Activated gamma-delta T cell (primary cell): ENCODE measurements around the gene GDAP2.
"Not testable (repeated sequence)": the region's sequence is repeated elsewhere in the genome, so short reads cannot be mapped to it uniquely, and the experiment has no call there.

Experiments used
- DNase-seq: peaks from one replicate; lab custom pipeline; 2025; lab: John Stamatoyannopoulos, UW
- total RNA-seq, 2 donors: gene quantifications; one replicate each; lab custom pipeline; 2026; lab: John Stamatoyannopoulos, UW

Gene GDAP2
- total RNA-seq: 59.5 to 66.6 reads per million in 2 donors

- DNase-seq: peak; percentile 73
Measured at GRCh38 chr1:117929343-117930172, at the start of gene GDAP2, which contains the start of gene WDR3. TSS of gene GDAP2 (minus strand) at chr1:117929621. CDS start at chr1:117920357, 9,264 bp downstream. TSS of gene WDR3 (plus strand) at chr1:117929739. CDS start at chr1:117933320, 3,581 bp downstream.

- DNase-seq: no peak
Measured at GRCh38 chr1:117976381-117976780, 47.0 kb upstream of the GDAP2 start.

GRCh38 chr1:117971777-117972176, 42.4 kb upstream of the GDAP2 start:
- DNase-seq: no peak

- no peak for DNase-seq
Measured at GRCh38 chr1:117970252-117970651, 40.8 kb upstream of the GDAP2 start.

- no peak for DNase-seq
Measured at GRCh38 chr1:117967881-117968280, 38.5 kb upstream of the GDAP2 start.

GRCh38 chr1:117967477-117967876, 38.1 kb upstream of the GDAP2 start:
- no peak for DNase-seq

- DNase-seq: no peak
Measured at GRCh38 chr1:117964290-117965038, 35.0 kb upstream of the GDAP2 start.

GRCh38 chr1:117959364-117959763, 29.9 kb upstream of the GDAP2 start:
- no peak for DNase-seq

GRCh38 chr1:117952386-117952785, 23.0 kb upstream of the GDAP2 start:
- no peak for DNase-seq

- no peak for DNase-seq
Measured at GRCh38 chr1:117942293-117942692, 12.9 kb upstream of the GDAP2 start.

- DNase-seq: no peak
Measured at GRCh38 chr1:117933769-117934168, 4.3 kb upstream of the GDAP2 start.

- DNase-seq: no peak
Measured at GRCh38 chr1:117932576-117932975, 3.2 kb upstream of the GDAP2 start.

GRCh38 chr1:117930484-117930883, 1.1 kb upstream of the GDAP2 start:
- DNase-seq: no peak

GRCh38 chr1:117930173-117930447, 689 bp upstream of the GDAP2 start:
- no peak for DNase-seq

- DNase-seq: peak; percentile 30
Measured at GRCh38 chr1:117928881-117929342, 509 bp downstream of the GDAP2 start.

- DNase-seq: no peak
Measured at GRCh38 chr1:117925981-117926380, 3.4 kb downstream of the GDAP2 start.

GRCh38 chr1:117922717-117923116, 6.7 kb downstream of the GDAP2 start:
- not testable (repeated sequence) for DNase-seq

- DNase-seq: no peak
Measured at GRCh38 chr1:117921991-117922390, 7.4 kb downstream of the GDAP2 start.

- no peak for DNase-seq
Measured at GRCh38 chr1:117919376-117919775, 10.0 kb downstream of the GDAP2 start.

- no peak for DNase-seq
Measured at GRCh38 chr1:117911051-117911450, 18.4 kb downstream of the GDAP2 start.

- no peak for DNase-seq
Measured at GRCh38 chr1:117905019-117905418, 24.4 kb downstream of the GDAP2 start.

- DNase-seq: no peak
Measured at GRCh38 chr1:117904485-117904884, 24.9 kb downstream of the GDAP2 start.

- DNase-seq: no peak
Measured at GRCh38 chr1:117902944-117903343, 26.5 kb downstream of the GDAP2 start.
